HK-2 (cell line): ENCODE results near the gene MRGPRG.

Experiments
- DNase-seq: peaks from one replicate; pipeline ENCODE4 v3.0.0-alpha.2; 2018; ENCODE audit not compliant: unreplicated experiment

Gene MRGPRG

GRCh38 chr11:3195251-3196160, 23.1 kb downstream of the MRGPRG start:
- DNase-seq: no peak

GRCh38 chr11:3194016-3194816, 24.4 kb downstream of the MRGPRG start:
- no peak for DNase-seq

- no peak for DNase-seq
Measured at GRCh38 chr11:3193373-3194015, 25.1 kb downstream of the MRGPRG start.

GRCh38 chr11:3192511-3193372, 25.9 kb downstream of the MRGPRG start:
- no peak for DNase-seq

GRCh38 chr11:3191586-3192324, 26.9 kb downstream of the MRGPRG start:
- no peak for DNase-seq

GRCh38 chr11:3190600-3190999, 28.0 kb downstream of the MRGPRG start:
- DNase-seq: no peak

GRCh38 chr11:3189886-3190583, 28.6 kb downstream of the MRGPRG start:
- no peak for DNase-seq

GRCh38 chr11:3189196-3189843, 29.3 kb downstream of the MRGPRG start:
- DNase-seq: no peak

GRCh38 chr11:3188496-3189195, 30.0 kb downstream of the MRGPRG start:
- no peak for DNase-seq

GRCh38 chr11:3186166-3186953, 32.3 kb downstream of the MRGPRG start:
- DNase-seq: no peak

GRCh38 chr11:3184732-3185347, 33.8 kb downstream of the MRGPRG start:
- DNase-seq: no peak

- no peak for DNase-seq
Measured at GRCh38 chr11:3183523-3183922, 35.1 kb downstream of the MRGPRG start.

- no peak for DNase-seq
Measured at GRCh38 chr11:3182462-3182852, 36.2 kb downstream of the MRGPRG start.

- no peak for DNase-seq
Measured at GRCh38 chr11:3181725-3182461, 36.7 kb downstream of the MRGPRG start.

GRCh38 chr11:3180869-3181268, 37.7 kb downstream of the MRGPRG start:
- DNase-seq: no peak

GRCh38 chr11:3178349-3178748, 40.3 kb downstream of the MRGPRG start:
- DNase-seq: no peak

GRCh38 chr11:3177931-3178330, 40.7 kb downstream of the MRGPRG start:
- DNase-seq: no peak
